Thymus (tissue), 11 donors: ENCODE data around the gene LMO7. TPM values are rescaled to one million over a fixed set of nuclear protein-coding genes. Genes with fewer than 3 reads are reported as not detected.
"Not testable (repeated sequence)": the region's sequence is repeated elsewhere in the genome, so short reads cannot be mapped to it uniquely, and the experiment has no call there.

Experiments
- DNase-seq, 9 donors: peaks; one replicate each; pipeline ENCODE4 v3.0.0-alpha.2; 2013; ENCODE audit warnings: low spot score in 9 of 9, low read depth in 6 of 9, missing footprints in 1 of 9
- H3K27ac ChIP-seq, 2 donors: one replicate each; pipeline ENCODE4 v1.5.1; 2013; ENCODE audit warnings: control low read depth in 1 of 2, low read depth in 1 of 2, low read length in 1 of 2, mild to moderate bottlenecking in 1 of 2, moderate library complexity in 1 of 2
- H3K27me3 ChIP-seq, 2 donors: one replicate each; pipeline ENCODE4 v1.5.1; 2013; ENCODE audit warnings: low read length in 1 of 2; ENCODE audit not compliant: control insufficient read depth in 2 of 2, insufficient read depth in 1 of 2
- H3K36me3 ChIP-seq, 2 donors: one replicate each; pipeline ENCODE4 v1.5.1; 2013; ENCODE audit warnings: low read length in 1 of 2, mild to moderate bottlenecking in 1 of 2, moderate library complexity in 1 of 2; ENCODE audit not compliant: control insufficient read depth in 2 of 2, insufficient read depth in 2 of 2
- H3K4me1 ChIP-seq, 2 donors: one replicate each; pipeline ENCODE4 v1.5.1; 2013; ENCODE audit warnings: low read length in 2 of 2; ENCODE audit not compliant: control insufficient read depth in 2 of 2, insufficient read depth in 2 of 2
- H3K4me3 ChIP-seq, 2 donors: one replicate each; pipeline ENCODE4 v1.5.1; 2013; ENCODE audit warnings: low read length in 2 of 2, control low read depth in 1 of 2, mild to moderate bottlenecking in 1 of 2
- H3K9me3 ChIP-seq, 2 donors: one replicate each; pipeline ENCODE4 v1.5.1; 2013; ENCODE audit warnings: low read length in 1 of 2, mild to moderate bottlenecking in 1 of 2; ENCODE audit not compliant: control insufficient read depth in 2 of 2, insufficient read depth in 1 of 2
- WGBS: extraction: QIAGEN DNeasy Blood & Tissue Kit; methylation state at CpG from one replicate; pipeline ENCODE4 v1.1.7; 2013; 5-methylcytosine and 5-hydroxymethylcytosine counted together
- polyA plus RNA-seq: library from polyadenylated mRNA; stranded (reverse); fragments of 200-250 nt; gene quantifications from one replicate; pipeline ENCODE4 v1.2.3, GENCODE V29; 2013
- total RNA-seq: library from RNA; stranded (reverse); fragments of 120-200 nt; gene quantifications from one replicate; pipeline ENCODE4 v1.2.4, GENCODE V29; 2013
- donor health status: healthy.

The LMO7 gene
- total and polyA plus RNA-seq, 2 donors: 50.8 to 59.7 TPM

DNA sequence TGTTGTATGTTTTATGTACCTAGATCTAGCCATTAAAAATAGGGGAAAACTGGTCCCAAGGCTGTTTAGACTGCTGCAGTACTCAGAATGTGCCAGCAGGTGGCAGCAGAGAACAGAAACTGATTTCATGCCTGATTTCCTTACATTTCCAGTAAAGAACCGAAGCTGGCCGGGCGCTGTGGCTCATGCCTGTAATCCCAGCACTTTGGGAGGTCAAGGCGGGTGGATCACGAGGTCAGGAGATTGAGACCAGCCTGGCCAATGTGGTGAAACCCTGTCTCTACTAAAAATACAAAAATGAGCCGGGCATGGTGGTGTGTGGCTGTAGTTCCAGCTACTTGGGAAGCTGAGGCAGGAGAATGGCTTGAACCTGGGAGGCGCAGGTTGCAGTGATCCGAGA lies 59.8 kb downstream of the LMO7 start:
- not testable (repeated sequence) for H3K27ac ChIP-seq, H3K9me3 ChIP-seq, H3K27me3 ChIP-seq, H3K4me3 ChIP-seq, H3K36me3 ChIP-seq
- DNase-seq: peak; percentile 29 to 88 (median 71)
- H3K4me1 ChIP-seq: peaks cover 0 to 13% of the 10 kb centered on the region in 2 donors
- 51% methylated on average over 8 of the region's 8 CpGs for WGBS

DNA sequence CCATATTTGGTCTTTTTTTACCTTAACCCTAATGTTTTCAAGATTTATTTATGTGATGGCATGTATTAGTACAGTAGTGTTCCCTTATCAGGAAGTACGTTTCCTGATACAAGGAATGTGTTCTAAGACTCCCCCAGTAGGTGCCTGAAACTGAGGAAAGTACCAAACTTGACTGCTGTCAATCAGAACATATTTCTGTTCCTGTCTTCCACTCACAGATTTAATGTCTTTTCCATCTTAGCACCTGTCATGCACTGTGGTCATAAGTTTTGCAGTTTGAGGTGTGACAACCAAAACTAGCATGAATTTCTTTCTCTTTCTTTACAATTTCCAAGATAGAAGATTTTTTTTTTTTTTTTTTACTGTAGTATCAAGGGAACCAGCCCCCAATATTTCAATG lies 62.9 kb downstream of the LMO7 start:
- Histone ChIP-seq H3K4me3 (no peak overlapping the region), H3K4me1 (peaks cover 0 to 6% of the 10 kb centered on the region in 2 donors), H3K36me3 (no peaks in the 10 kb centered on the region), H3K9me3 (no peaks in the 10 kb centered on the region), H3K27me3 (no peaks in the 10 kb centered on the region), H3K27ac (no peak overlapping the region)
- no peak for DNase-seq
- 96% methylated on average over 1 of the region's 1 CpG for WGBS

DNA sequence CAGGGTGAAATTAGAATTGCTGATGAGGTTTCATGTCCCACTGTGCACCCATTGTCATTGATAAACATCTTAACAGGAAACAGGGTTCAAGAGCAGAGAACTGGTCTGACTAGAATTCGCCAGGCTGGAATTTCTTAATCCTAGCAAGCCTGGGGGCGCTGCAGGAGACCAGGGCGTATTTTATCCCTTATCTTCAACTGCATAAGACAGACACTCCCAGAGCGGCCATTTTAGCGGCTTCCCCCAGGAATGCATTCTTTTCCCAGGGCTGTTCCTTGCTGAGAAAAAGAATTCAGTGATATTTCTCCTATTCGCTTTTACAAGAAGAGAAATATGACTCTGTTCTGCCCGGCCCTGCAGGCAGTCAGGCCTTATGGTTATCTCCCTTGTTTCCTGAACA lies 63.6 kb downstream of the LMO7 start:
- not testable (repeated sequence) for H3K27me3 ChIP-seq, H3K27ac ChIP-seq, H3K36me3 ChIP-seq, H3K4me3 ChIP-seq, H3K4me1 ChIP-seq, H3K9me3 ChIP-seq, DNase-seq
- 98% methylated on average over 7 of the region's 7 CpGs for WGBS

DNA sequence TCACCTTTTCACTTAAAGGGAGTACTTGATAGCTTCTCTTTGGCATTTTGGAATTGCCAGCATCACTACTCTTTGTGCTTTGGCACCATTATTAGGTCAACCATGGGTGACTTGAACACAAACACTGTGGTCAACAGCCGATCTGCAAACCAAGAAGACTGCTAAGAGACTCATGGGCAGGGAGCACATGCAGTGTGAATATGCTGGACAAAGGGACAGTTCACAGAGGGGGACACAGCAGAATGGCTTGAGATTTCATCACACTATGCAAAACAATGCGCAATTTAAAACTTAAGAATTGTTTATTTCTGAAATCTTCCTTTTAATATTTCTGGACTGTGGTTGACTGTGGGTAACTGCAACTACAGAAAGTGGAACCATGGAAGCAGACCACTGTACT lies 64.4 kb downstream of the LMO7 start:
- 95% methylated on average over 2 of the region's 2 CpGs for WGBS
- Histone ChIP-seq H3K9me3 (no peaks in the 10 kb centered on the region), H3K27ac (no peak overlapping the region), H3K36me3 (no peaks in the 10 kb centered on the region), H3K27me3 (no peaks in the 10 kb centered on the region), H3K4me1 (peaks cover 0 to 6% of the 10 kb centered on the region in 2 donors), H3K4me3 (no peak overlapping the region)
- DNase-seq: no peak

DNA sequence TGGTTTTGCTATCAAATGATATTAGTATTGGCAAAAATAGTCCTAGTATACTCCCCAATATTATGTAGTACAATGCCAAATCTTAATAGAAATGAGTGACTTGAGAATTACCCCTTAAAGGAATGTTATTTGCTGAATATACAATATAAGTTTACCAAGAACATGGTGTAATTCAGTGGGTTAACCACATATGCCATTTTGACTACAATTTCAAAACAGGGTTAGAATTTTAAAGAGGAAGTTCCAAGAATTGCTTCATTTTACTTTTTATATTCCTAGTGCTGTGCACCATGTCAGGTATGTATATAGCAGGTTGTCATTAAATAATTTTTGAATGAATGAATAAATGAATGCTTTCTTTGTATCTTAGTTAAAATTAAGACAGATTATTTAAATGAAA lies 66.3 kb downstream of the LMO7 start:
- H3K9me3 ChIP-seq: no peaks in the 10 kb centered on the region
- H3K4me1 ChIP-seq: no peaks in the 10 kb centered on the region
- DNase-seq: no peak
- no peak overlapping the region for H3K4me3 ChIP-seq
- H3K36me3 ChIP-seq: no peaks in the 10 kb centered on the region
- no peaks in the 10 kb centered on the region for H3K27me3 ChIP-seq
- no peak overlapping the region for H3K27ac ChIP-seq

DNA sequence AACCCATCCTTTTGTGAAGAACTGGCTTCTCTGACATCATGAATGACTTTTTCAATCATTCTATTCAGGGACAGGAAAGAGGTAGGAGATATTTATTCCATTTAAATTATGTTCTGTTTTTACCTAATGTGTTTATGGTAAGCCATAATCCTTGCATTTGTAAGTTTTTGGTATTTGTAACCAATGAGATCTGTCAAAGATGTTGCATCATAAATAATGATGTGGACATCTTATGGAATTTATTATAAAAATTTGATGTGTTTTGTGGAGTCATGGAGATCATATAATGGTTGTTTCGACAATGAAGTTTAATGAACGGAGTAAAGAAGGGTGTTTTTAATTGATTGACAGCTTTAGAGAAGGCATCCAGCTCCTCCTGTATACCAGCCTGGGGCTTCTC lies 67.6 kb downstream of the LMO7 start:
- no peak for DNase-seq
- H3K9me3 ChIP-seq: no peaks in the 10 kb centered on the region
- H3K4me1 ChIP-seq: no peaks in the 10 kb centered on the region
- H3K27ac ChIP-seq: no peak overlapping the region
- 98% methylated on average over 2 of the region's 2 CpGs for WGBS
- H3K27me3 ChIP-seq: no peaks in the 10 kb centered on the region
- no peaks in the 10 kb centered on the region for H3K36me3 ChIP-seq
- no peak overlapping the region for H3K4me3 ChIP-seq

DNA sequence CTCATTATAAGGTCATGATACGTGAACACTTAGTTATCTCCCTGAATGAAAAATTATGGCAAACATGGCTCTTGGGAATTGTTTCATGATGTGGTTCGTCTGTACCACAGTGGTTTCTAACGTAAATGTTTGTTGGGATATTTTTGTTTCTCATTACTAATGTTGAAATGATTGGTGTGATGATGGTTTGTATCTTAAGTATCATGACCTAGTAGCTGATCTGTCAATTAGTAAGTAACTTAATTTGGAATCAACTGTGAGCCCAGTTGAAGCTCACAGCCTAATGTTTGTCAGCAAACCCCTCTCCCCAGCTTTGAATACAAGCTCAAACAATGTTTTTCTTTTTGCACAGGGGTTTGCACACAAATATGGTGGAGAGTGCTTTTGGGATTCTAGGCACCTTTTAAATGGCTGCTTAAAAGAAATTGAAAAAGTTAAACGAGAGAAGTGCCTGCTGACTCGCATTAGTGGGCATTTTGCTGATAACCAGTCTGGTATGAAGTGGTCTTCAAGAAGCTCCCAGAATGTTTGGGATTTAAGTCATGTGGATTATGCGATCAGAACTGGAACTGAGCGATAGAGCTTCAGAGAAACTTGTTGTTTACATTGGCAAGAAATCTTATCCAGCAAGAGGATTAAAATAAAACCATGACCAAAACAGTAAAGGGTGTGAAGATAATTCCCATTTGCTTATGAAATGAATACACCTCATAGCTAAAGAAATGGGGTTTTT lies 68.2 kb downstream of the LMO7 start:
- Histone ChIP-seq H3K4me3 (no peak overlapping the region), H3K27me3 (no peaks in the 10 kb centered on the region), H3K36me3 (no peaks in the 10 kb centered on the region), H3K27ac (no peak overlapping the region), H3K4me1 (no peaks in the 10 kb centered on the region), H3K9me3 (no peaks in the 10 kb centered on the region)
- no peak for DNase-seq
- 94% methylated on average over 7 of the region's 7 CpGs for WGBS

DNA sequence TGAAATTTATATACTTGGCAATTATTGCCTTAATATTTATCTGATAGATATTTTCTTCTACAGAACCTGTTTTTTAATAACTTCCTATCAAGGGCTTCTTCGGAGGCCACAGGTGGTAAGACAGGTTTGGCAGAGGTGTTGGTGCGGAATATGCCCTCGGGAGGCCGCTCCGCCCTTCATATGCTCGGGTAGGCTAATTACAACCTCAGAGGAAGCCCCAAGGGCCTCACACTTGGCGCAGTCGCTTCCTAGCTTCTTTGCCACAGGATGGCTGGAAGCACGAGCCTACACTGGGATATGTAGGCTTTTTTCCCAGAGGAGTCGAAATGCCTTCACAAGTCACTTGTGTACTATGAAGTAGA lies 68.8 kb downstream of the LMO7 start:
- no peaks in the 10 kb centered on the region for H3K36me3 ChIP-seq
- H3K9me3 ChIP-seq: no peaks in the 10 kb centered on the region
- no peak for DNase-seq
- WGBS: 95% methylated on average over 10 of the region's 10 CpGs
- no peak overlapping the region for H3K27ac ChIP-seq
- no peak overlapping the region for H3K4me3 ChIP-seq
- no peaks in the 10 kb centered on the region for H3K27me3 ChIP-seq
- no peaks in the 10 kb centered on the region for H3K4me1 ChIP-seq

DNA sequence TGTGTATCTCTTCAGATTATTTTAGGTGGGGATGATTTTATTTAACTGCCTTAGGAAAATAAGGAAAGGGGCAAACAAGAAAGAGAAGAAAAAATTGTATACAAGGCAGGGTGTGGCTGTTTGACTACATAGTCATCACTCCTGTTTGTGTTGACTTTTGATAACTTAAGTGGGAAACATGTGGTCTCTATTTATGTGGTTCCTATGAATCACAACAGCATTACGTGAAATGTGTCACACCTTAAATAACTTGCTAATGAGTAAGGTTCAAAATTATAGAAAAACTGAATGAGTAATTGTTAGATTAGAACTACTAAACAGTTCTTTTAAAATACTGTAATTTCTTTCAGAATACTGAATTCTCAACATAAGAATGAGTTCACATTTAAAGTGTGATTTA lies 69.3 kb downstream of the LMO7 start:
- no peaks in the 10 kb centered on the region for H3K36me3 ChIP-seq
- H3K4me3 ChIP-seq: no peak overlapping the region
- no peaks in the 10 kb centered on the region for H3K9me3 ChIP-seq
- no peak for DNase-seq
- no peak overlapping the region for H3K27ac ChIP-seq
- 69% methylated on average over 1 of the region's 1 CpG for WGBS
- no peaks in the 10 kb centered on the region for H3K27me3 ChIP-seq
- no peaks in the 10 kb centered on the region for H3K4me1 ChIP-seq

DNA sequence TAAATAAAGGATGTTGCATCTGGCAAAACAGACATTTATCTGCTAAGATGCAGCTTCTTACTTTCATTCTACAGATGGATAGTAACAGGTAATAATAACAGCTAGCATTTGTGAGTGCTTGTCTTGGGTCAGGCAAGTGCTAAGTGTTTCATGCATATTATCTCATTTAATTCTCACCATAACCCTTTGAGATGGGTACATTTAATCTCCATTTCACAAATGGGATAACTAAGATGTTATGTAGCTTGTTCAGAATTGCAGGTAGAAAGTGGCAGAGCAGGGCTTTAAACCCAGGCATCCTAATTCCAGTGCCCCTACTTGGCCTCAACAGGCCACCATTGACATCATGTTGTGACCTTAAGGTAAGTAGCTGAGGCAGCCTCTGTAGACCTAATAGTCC lies 69.8 kb downstream of the LMO7 start:
- no peaks in the 10 kb centered on the region for H3K27me3 ChIP-seq
- H3K36me3 ChIP-seq: no peaks in the 10 kb centered on the region
- H3K27ac ChIP-seq: no peak overlapping the region

More for the DNA sequence above, 69.8 kb downstream of the LMO7 start:
- H3K9me3 ChIP-seq: no peaks in the 10 kb centered on the region
- H3K4me1 ChIP-seq: no peaks in the 10 kb centered on the region
- H3K4me3 ChIP-seq: no peak overlapping the region
- no peak for DNase-seq
